IgD-negative memory B cell (primary cell): Measurements from ENCODE around the gene PER2. TPM values are rescaled to one million over a fixed set of nuclear protein-coding genes. Genes with fewer than 3 reads are reported as not detected.

Source experiments
- H3K27ac Mint-ChIP-seq, 3 donors: one replicate each; pipeline ENCODE4 v1.8.0; 2020 to 2022; ENCODE audit warnings: mild to moderate bottlenecking in 3 of 3, mixed read lengths in 3 of 3, moderate library complexity in 1 of 3
- H3K27me3 Mint-ChIP-seq: one replicate; pipeline ENCODE4 v1.8.0; 2021; ENCODE audit warnings: mixed read lengths
- H3K36me3 Mint-ChIP-seq: one replicate; pipeline ENCODE4 v1.8.0; 2020; ENCODE audit warnings: mild to moderate bottlenecking, mixed read lengths
- H3K4me1 Mint-ChIP-seq, 3 donors: one replicate each; pipeline ENCODE4 v1.8.0; 2020 to 2022; ENCODE audit warnings: mixed read lengths in 3 of 3, mild to moderate bottlenecking in 1 of 3
- H3K4me3 Mint-ChIP-seq, 4 donors: one replicate each; pipeline ENCODE4 v1.8.0; 2020 to 2022; ENCODE audit warnings: mild to moderate bottlenecking in 4 of 4, mixed read lengths in 4 of 4, moderate library complexity in 3 of 4
- H3K9me3 Mint-ChIP-seq, 3 donors: one replicate each; pipeline ENCODE4 v1.8.0; 2020 to 2021; ENCODE audit warnings: mixed read lengths in 3 of 3, mild to moderate bottlenecking in 1 of 3
- polyA plus RNA-seq: library from polyadenylated mRNA; unstranded; fragments of 300-500 nt; fragmentation: Illumina TruSeq; gene quantifications from one replicate; pipeline ENCODE4 v1.2.3, GENCODE V29; 2021

Gene PER2
- polyA plus RNA-seq, 1 donor from 2014 or later, result 9.4 TPM

DNA sequence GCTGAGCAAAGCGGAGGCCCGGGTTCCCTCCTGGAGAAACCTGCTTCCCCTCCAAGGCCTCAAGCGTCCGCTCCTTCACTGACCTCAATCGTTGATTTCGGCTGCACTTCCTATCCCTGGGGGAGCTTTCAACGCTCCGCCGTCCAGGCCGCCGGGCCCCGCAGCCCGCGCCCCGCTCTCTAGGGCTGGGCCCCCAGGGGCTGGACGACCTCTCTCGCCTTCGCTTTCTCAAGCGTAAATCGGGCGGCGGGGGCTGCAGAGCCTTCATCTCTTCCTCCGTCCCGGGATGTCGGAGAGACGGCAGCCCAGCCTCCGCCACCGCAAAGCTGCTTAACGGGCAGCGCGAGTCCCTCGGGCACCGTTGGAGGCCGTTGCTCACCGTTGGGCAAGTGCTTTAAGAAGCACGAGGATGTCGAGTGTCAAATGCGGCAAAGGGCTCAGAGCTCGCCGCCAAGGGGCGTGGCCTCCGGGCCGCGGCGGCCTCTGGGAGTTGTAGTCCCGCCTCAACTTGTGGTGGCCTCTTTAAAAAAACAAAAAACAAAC, 57.1 kb downstream of the PER2 start:
- peaks cover 7% of the 10 kb centered on the region for H3K36me3 Mint-ChIP-seq
- peaks cover 13% of the 10 kb centered on the region for H3K27me3 Mint-ChIP-seq
- peaks cover 5 to 14% (median 10%) of the 10 kb centered on the region in 3 donors for H3K4me1 Mint-ChIP-seq
- H3K27ac Mint-ChIP-seq, result no peak overlapping the region
- H3K4me3 Mint-ChIP-seq, result peak overlapping the region; percentile 33 to 94 (median 84)
- H3K9me3 Mint-ChIP-seq, result no peaks in the 10 kb centered on the region

DNA sequence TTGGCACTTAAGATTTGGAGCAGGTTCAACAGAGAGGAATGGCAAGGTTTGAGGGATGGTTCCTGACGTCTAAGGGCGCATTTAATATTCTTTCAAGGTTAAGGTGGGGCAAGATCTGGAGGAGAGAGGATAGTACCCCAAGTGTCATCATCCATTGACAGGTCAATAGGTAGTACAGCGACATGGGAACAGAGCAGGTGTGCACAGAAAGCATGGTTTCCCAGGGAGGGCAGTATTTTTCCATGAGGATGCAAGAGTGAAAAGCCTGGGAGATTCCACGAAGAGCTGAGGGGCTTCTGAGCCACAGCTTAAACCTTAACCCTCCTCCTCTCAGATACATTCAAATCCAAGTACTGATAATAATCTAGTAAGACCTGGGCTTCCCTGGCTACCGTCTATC, 57.7 kb downstream of the PER2 start:
- Mint-ChIP-seq H3K4me1 (peaks cover 5 to 13% (median 7%) of the 10 kb centered on the region in 3 donors), H3K9me3 (no peaks in the 10 kb centered on the region), H3K27ac (no peak overlapping the region), H3K4me3 (peak overlapping the region in 3 of 4 donors; percentile 46 to 94 (median 87)), H3K36me3 (peaks cover 6% of the 10 kb centered on the region), H3K27me3 (peaks cover 10% of the 10 kb centered on the region)

DNA sequence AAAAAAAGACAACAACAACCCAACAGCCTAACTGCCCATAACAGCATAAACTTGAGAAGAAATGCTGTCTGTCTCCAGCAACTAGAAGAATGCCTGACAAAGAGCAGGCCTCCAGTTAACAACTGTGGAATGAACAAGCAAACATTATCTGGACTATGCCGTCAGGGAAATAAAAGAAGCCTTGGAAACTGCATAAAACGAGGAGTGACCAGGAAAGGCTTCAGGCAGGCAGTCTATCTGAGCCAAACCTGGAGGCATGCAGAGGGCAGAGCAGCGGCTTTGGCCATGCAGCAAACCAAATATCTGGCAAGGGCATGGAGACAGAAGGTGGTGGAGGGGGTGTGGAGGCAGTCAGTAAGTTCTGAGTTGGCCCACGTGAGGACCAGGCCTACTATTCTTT, 59.7 kb downstream of the PER2 start:
- no peaks in the 10 kb centered on the region for H3K9me3 Mint-ChIP-seq
- H3K27me3 Mint-ChIP-seq, result peaks cover 1% of the 10 kb centered on the region
- H3K27ac Mint-ChIP-seq, result no peak overlapping the region
- peaks cover 7% of the 10 kb centered on the region for H3K36me3 Mint-ChIP-seq
- H3K4me1 Mint-ChIP-seq, result peaks cover 4 to 9% (median 5%) of the 10 kb centered on the region in 3 donors
- no peak overlapping the region for H3K4me3 Mint-ChIP-seq

DNA sequence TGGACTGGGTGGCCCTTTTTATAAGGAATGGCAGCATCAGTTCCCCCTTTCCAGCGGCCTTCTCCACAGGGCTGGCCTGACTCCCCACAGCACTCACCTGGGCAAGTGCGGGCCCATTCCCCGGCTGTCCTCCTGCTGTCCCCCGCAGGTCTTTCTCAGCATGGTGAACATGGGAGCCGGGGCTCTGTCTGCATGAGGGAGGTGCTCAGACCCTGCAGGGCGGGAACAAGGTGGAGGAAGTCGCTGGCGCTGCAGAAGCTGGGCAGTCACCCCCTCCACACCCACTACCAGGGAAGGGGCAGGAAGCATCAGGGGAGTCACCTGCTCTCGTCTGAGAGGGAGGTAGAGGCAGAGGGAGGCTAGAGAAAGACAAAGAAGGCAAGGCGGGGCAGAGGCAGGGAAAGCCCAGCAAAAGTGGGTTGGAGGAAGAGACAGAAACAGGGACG, 60.8 kb downstream of the PER2 start:
- no peak overlapping the region for H3K4me3 Mint-ChIP-seq
- H3K9me3 Mint-ChIP-seq, result no peaks in the 10 kb centered on the region
- peak overlapping the region in 1 of 3 donors; percentile 17 for H3K27ac Mint-ChIP-seq
- H3K36me3 Mint-ChIP-seq, result peaks cover 7% of the 10 kb centered on the region
- H3K4me1 Mint-ChIP-seq, result peaks cover 4 to 9% (median 5%) of the 10 kb centered on the region in 3 donors
- peaks cover 1% of the 10 kb centered on the region for H3K27me3 Mint-ChIP-seq

DNA sequence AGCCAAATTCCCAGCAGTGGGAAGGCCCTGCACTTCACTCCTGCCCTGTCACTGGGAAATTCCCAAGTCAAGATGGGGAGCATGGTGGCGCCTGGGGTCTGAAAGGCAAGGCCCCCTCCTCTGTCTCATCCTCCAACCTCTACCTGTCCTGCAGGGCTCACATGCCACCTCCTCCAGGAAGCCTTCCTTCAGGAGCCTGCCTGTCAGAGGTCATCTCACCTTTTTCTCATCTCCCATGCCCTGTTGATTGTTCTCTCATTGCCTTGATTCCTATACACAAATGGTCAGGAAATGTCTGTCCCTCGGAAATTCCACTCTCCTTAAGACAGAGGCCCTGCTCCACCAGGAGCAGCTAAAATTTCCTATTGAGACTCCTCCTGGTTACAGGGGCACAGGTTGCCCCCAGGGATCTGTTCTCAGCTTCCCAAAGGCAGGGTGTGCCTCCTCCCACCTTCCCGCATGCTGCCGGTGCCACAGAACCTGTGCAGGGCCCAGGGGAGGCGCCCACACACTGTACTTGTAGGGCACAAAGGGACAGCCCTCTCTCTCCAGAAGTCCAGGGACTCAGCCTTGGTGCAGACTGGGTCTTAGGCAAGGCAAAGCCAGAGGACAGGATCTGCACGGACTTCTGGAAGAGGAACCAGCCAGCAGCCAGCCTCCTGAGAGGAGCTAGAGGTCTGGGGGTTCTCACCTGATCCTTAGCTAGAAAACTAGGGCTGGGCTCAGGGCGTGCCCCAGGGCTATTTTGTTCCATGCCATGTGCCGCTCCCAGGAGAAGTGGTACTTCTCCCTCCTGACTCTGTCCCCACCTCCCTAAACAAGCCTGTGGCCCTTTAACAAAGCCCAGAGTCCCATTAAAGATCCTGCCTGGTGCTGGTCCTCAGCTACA, 61.5 kb downstream of the PER2 start:
- H3K9me3 Mint-ChIP-seq, result no peaks in the 10 kb centered on the region

DNA sequence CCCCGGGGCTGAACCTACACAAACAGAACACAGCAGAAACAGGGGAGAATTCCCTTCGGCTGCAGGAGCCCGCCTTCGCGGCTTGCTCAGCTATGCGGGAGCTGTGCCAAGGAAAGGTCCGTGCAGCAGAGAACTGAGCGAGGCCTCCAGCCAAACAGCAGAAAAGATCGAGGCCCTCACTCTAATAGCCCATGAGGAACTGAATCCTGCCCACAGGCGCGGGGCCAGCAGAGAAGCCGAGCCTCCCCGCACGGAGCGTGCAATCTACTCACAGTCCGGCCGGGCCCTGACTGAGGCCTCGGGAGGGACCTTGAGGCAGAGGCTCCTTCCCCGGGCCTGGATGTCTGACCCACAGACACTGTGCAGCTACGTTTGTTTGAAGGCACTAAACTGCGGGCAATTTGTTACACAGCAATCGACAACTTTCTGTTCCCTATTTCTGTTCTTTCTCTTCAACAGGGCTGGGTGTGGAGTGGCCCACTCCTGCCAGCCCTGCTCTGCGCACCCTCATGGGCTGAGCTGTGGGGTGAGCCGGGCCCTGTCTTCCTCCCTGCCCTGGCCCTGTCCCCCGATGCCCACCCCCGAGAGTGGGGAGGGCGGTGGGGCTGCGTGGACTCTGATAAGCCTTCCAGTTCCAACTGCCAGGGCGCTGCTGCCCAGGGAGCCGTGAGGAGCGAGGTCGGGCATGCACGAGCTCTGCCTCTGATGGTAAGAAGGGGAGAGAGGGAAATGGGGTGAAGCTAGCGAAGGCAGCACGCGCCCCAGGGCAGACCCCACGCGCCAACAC, 62.3 kb downstream of the PER2 start:
- Mint-ChIP-seq H3K4me1 (peaks cover 4 to 6% (median 5%) of the 10 kb centered on the region in 3 donors), H3K27ac (no peak overlapping the region), H3K36me3 (peaks cover 7% of the 10 kb centered on the region), H3K27me3 (no peaks in the 10 kb centered on the region), H3K9me3 (no peaks in the 10 kb centered on the region), H3K4me3 (no peak overlapping the region)

More for the DNA sequence above, 61.5 kb downstream of the PER2 start:
- Mint-ChIP-seq H3K36me3 (peaks cover 7% of the 10 kb centered on the region), H3K27ac (no peak overlapping the region), H3K4me1 (peaks cover 4 to 9% (median 5%) of the 10 kb centered on the region in 3 donors), H3K4me3 (peak overlapping the region in 1 of 4 donors; percentile 33), H3K27me3 (peaks cover 1% of the 10 kb centered on the region)

DNA sequence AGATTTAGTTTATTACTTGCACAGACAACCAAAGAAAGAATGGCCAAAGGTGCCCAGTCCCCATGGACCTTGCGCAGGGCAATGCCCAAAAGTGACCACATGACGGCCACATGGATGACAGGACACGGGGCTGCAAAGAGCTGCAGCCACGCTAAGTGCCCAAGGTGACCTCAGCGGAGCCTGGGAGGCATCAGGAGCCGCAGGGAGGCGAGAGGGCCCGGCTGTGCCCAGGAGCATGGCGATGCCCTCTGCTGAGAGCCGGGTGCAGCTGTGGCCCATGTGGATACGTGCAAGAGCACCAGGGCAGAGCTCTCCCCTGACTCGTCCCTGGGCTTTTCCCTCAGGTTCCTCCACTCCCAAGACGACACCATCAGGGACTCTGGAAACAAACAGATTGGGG, 63.3 kb downstream of the PER2 start:
- Mint-ChIP-seq H3K27ac (no peak overlapping the region), H3K36me3 (peaks cover 7% of the 10 kb centered on the region), H3K9me3 (no peaks in the 10 kb centered on the region), H3K4me3 (no peak overlapping the region), H3K4me1 (peaks cover 0 to 2% (median under 1%) of the 10 kb centered on the region in 3 donors), H3K27me3 (no peaks in the 10 kb centered on the region)

DNA sequence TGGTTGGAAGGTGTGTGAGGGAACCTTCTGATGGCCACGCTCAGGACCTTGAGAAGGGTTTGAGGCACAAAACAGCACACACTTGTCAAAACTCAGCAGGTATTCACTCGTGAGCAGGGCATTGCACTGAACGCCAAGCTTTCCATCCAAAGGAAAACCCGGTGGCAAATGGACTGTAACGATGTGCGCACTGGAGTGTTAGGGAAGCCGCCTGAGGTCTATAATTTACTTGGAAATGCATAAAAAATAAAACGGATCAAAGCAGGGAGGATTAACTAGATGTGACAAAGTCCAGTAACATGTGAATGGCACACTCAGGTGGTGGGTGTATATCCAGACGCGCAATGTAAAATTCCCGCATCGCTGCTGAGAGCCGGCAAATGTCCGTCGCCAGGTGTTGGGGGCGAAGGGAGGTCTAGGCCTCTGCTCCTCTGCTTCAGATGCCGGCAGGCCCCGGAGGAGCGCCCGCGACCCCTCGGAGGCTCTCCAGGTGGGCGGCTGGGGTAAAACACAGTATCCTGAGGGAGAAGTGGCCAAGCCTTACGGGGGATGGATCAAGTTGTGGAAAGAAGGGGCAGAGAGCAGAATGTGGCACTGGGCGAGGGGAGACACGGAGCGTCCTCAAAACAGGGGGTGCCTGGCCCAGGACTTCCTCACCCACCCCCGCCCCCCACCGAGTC, 63.9 kb downstream of the PER2 start:
- H3K4me1 Mint-ChIP-seq, result peaks cover 0 to 2% (median 0%) of the 10 kb centered on the region in 3 donors
- H3K4me3 Mint-ChIP-seq, result no peak overlapping the region
- no peaks in the 10 kb centered on the region for H3K9me3 Mint-ChIP-seq
- peak overlapping the region in 1 of 3 donors; percentile 35 for H3K27ac Mint-ChIP-seq
- H3K27me3 Mint-ChIP-seq, result no peaks in the 10 kb centered on the region
- peaks cover 7% of the 10 kb centered on the region for H3K36me3 Mint-ChIP-seq

DNA sequence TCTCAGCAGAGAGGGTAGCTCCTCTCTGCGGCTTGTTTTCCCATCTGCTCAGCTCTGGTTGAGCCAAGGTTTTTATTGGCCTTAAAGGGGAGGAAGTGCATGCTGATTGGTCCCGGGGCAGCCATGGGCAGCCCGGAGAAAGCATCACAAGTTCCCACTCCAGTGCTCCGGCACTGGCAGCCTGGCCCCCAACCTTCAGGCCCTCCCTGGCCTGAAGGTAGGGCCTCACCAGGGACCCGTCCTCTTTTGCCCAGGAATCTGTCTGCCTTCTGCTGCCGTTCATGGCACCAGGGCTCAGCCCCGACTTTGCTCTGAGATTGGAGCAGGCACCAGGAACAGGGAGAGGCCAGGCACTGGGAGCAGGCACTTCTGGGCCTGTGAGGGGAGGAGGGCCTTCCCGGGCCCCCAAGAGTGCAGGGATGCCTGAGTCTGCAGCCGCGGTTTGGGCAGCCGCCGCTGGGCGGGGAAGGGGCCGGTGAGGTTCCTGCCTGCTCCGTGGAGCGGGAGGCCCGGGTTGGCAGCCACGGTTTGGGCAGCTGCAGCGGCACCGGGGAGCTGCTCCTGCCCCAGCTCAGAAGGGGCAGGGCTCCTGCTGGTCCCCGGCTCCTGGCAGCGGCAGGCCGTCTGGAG, 67.4 kb downstream of the PER2 start:
- H3K4me1 Mint-ChIP-seq, result no peaks in the 10 kb centered on the region
- peaks cover 2% of the 10 kb centered on the region for H3K36me3 Mint-ChIP-seq
- H3K27me3 Mint-ChIP-seq, result peaks cover 3% of the 10 kb centered on the region
- no peak overlapping the region for H3K4me3 Mint-ChIP-seq
- H3K9me3 Mint-ChIP-seq, result no peaks in the 10 kb centered on the region
- no peak overlapping the region for H3K27ac Mint-ChIP-seq

DNA sequence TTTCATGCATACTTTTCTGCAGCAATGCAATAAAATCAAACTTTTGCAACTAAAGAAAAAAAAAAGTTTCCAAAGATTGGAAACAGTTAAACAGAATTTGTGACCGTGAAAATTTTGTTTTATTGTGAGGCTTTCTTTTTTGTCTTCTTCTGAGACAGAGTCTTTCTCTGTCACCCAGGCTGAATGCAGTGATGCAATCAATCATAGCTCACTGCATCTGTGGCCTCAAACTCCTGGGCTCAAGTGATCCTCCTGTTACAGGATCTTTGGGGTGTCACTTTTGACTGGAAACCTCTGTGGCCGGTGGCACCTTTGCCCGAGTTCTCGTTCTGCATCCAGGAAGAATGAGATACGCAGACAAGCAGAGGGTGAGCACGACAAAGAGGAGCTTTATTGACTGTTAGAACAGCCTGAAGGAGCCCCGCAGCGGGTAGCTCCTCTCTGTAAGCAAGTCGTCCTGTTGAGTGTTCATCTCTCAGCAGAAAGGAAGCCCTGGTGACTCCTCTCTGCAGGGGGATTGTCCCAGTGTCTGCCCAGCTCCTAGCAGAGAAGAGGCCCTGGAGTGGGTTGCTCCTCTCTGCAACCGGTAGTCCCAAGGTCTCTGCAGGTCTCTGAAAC, 68.0 kb downstream of the PER2 start:
- peaks cover under 1% of the 10 kb centered on the region for H3K36me3 Mint-ChIP-seq
- H3K4me1 Mint-ChIP-seq, result no peaks in the 10 kb centered on the region
- no peak overlapping the region for H3K27ac Mint-ChIP-seq
- H3K4me3 Mint-ChIP-seq, result no peak overlapping the region
- H3K9me3 Mint-ChIP-seq, result no peaks in the 10 kb centered on the region
- H3K27me3 Mint-ChIP-seq, result peaks cover 7% of the 10 kb centered on the region

DNA sequence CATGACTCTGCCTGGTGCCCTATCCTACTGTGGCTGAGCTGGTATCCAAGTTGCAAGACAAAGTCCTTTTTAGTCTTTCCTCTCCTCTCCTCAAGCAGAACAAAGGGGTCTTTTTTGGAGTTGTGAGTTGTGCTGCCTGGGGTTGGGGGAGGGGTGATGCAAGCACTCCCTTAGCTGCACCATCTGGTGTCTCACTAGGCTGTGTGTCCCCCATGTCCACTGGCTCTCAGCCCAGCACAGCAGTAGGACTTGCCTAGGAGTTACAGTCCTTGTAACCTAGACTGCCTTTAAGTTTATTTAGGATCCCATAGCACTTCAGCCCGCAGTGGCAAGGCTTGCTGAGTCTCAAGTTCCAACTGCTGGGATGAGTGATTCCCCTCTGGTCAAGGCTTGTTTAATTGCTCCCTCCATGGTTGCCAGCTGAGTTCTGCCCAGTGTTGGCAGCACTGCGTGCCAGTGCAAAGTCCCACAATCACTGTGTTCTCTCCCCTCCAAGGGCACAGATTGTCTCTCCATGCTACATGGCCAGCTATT, 71.7 kb downstream of the PER2 start:
- H3K36me3 Mint-ChIP-seq, result no peaks in the 10 kb centered on the region
- no peak overlapping the region for H3K4me3 Mint-ChIP-seq
- H3K27me3 Mint-ChIP-seq, result peaks cover 16% of the 10 kb centered on the region
- peaks cover 0 to 3% (median 0%) of the 10 kb centered on the region in 3 donors for H3K9me3 Mint-ChIP-seq
- no peak overlapping the region for H3K27ac Mint-ChIP-seq
- H3K4me1 Mint-ChIP-seq, result peaks cover 0 to 1% (median 0%) of the 10 kb centered on the region in 3 donors

DNA sequence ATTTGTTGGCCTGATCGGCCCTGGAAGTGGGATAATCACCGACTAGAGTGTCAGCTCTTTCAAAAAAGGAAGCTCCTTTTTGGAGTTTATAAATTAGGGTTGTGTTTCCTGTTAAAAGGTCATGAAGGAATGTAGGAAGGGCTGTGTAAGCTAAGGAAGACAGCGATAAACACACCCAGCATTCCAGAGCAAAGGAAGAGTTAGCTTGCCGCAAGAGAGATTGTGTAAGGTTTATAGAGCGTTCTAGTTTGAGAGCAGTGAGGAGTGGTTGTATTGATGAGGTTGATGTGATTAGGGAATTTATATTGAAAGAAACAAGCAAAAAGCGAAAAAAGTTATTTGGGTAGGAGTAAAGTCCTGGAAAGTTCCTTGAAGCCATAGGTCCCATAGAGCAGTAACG, 81.4 kb downstream of the PER2 start:
- peaks cover 12 to 16% (median 14%) of the 10 kb centered on the region in 3 donors for H3K4me1 Mint-ChIP-seq
- no peak overlapping the region for H3K27ac Mint-ChIP-seq
- H3K4me3 Mint-ChIP-seq, result no peak overlapping the region
- H3K9me3 Mint-ChIP-seq, result no peaks in the 10 kb centered on the region
- no peaks in the 10 kb centered on the region for H3K27me3 Mint-ChIP-seq
- no peaks in the 10 kb centered on the region for H3K36me3 Mint-ChIP-seq

DNA sequence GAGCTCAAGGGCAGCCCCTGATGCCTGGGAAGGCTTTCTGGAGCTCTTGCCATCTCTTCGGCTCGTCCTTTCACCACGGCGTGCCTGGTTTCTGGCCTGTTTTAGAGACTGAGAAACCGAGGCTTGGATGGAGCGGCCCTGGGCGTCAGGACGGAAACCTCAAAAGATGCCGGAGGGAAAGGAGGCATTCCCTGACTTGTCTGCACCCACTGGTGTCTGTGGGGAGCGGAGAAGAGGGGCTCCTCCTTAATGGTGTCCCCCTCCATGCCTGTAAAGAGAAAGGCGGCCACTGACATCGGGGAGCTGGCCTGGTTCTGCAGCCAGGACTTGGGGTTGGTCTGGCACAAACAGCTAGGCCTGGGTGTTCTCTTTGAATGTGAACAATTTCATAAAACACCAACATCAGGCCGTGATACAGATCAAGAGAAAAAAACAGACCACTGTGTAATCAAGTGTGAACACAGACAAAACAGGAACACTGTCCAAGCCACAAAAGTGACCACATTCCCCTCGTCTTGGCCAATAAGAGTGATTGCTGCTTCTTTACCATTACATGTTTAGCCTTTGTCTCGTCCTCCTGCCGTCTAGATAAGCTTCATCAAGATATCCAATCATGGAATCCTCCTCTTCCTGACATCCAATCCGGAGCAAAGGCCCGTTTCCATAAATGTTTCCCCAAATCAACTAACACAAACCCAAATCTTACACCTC, 84.3 kb downstream of the PER2 start:
- Mint-ChIP-seq H3K9me3 (no peaks in the 10 kb centered on the region), H3K4me1 (peaks cover 26 to 35% (median 34%) of the 10 kb centered on the region in 3 donors), H3K4me3 (peak overlapping the region; percentile 80 to 96 (median 85)), H3K27me3 (no peaks in the 10 kb centered on the region), H3K27ac (peak overlapping the region; percentile 45 to 83 (median 80)), H3K36me3 (no peaks in the 10 kb centered on the region)
